NB4 (cell line): ENCODE measurements around the gene ZNF143.
"Not testable (repeated sequence)": the region's sequence is repeated elsewhere in the genome, so short reads cannot be mapped to it uniquely, and the experiment has no call there.

Experiments used
- DNase-seq: peaks from one replicate; pipeline ENCODE4 v3.0.0; 2010; ENCODE audit warnings: low read depth
- H3K4me3 ChIP-seq: one replicate; pipeline ENCODE4 v1.5.1; 2011; ENCODE audit warnings: mild to moderate bottlenecking, low read depth, low read length, moderate library complexity
- CTCF ChIP-seq: IDR thresholded peaks from one replicate; pipeline ENCODE4 v1.5.1; 2012; ENCODE audit warnings: low read depth, low read length
- MAX ChIP-seq: IDR thresholded peaks from 2 replicates; pipeline ENCODE4 v1.6.1; 2011; ENCODE audit warnings: low read depth, low read length
- MYC ChIP-seq: IDR thresholded peaks from 2 replicates; pipeline ENCODE4 v1.6.1; 2011; ENCODE audit warnings: low read depth, low read length
- POLR2A ChIP-seq: IDR thresholded peaks from 2 replicates; pipeline ENCODE4 v1.6.1; 2011; ENCODE audit warnings: mild to moderate bottlenecking; ENCODE audit not compliant: insufficient read length; ENCODE audit errors: extremely low read depth

ZNF143 gene

GRCh38 chr11:9507277-9507580 lies 46.4 kb downstream of the ZNF143 start:
- H3K4me3 ChIP-seq: no peak overlapping the region
- no peak for DNase-seq
- no peak for TF ChIP-seq CTCF
- TF ChIP-seq MYC: no peak
- no peak for TF ChIP-seq POLR2A
- TF ChIP-seq MAX: no peak

DNA sequence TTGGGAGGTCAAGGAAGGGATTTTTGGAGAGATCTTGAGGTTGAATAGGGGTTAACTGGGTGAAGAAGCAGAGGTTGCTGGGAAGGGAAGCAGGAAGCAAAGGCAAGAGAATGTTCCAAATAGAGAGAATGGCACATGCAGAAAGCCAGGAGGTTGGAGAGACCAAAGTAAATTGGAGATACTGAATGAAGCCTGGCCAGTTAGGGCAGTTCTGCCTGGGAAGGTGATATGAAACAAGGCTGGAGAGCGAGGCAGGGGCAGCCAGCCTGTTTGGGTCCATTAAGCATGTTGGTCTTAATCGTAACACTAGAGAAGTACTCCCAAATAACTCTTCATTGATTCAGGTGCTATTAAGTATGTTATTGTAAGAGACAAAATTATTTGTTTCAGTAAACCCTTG lies 48.2 kb downstream of the ZNF143 start:
- no peak overlapping the region for H3K4me3 ChIP-seq
- TF ChIP-seq POLR2A (no peak), CTCF (no peak), MYC (no peak)
- DNase-seq: no peak

GRCh38 chr11:9512370-9513019 lies 51.7 kb downstream of the ZNF143 start:
- TF ChIP-seq MYC: no peak
- TF ChIP-seq POLR2A: no peak
- TF ChIP-seq MAX: no peak
- no peak for TF ChIP-seq CTCF
- H3K4me3 ChIP-seq: no peak overlapping the region
- no peak for DNase-seq

- not testable (repeated sequence) for H3K4me3 ChIP-seq, DNase-seq
Observed at GRCh38 chr11:9514576-9514975, 53.8 kb downstream of the ZNF143 start.

- no peak for TF ChIP-seq CTCF
- no peak for TF ChIP-seq POLR2A
- no peak for TF ChIP-seq MAX
- TF ChIP-seq MYC: no peak
- no peak for DNase-seq
- no peak overlapping the region for H3K4me3 ChIP-seq
Observed at GRCh38 chr11:9516113-9516512, 55.3 kb downstream of the ZNF143 start.

DNA sequence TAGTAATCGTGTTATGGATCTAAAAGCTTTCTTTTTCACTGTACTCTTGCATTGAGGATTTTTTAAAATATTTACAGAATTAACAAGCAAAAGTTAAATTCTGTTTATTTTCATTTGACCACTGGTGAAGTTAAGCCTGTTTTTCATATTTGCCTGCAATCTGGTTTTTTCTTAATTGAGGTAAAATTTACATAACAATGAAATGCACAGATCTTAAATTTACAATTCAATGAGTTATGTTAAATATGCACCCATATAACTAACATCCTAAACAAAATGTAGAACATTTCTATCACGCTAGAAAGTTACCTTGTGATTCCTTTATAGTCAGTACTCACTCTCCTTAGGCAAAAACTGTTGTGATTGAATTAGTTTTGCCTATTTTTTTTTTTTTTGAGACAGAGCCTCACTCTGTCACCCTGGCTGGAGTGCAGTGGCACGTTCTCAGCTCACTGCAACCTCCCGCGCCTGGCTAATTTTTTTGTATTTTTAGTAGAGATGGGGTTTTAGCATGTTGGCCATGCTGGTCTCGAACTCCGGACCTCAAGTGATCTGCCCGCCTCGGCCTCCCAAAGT lies 58.1 kb downstream of the ZNF143 start:
- TF ChIP-seq MAX (no peak), POLR2A (no peak), CTCF (no peak)
- no peak overlapping the region for H3K4me3 ChIP-seq
- DNase-seq: no peak
